SK-N-MC (cell line): ENCODE data around the gene ZNF554.
"Not testable (repeated sequence)": the region's sequence is repeated elsewhere in the genome, so short reads cannot be mapped to it uniquely, and the experiment has no call there.

Experiments used
- DNase-seq: peaks from one replicate; pipeline ENCODE4 v3.0.0-alpha.2; 2011; ENCODE audit warnings: low read depth, low spot score
- H3K27ac ChIP-seq: fragments of 200-600 bp; sonication (generic); 2 replicates; pipeline ENCODE4 v1.5.1; 2016; ENCODE audit warnings: mixed run types
- H3K36me3 ChIP-seq: fragments of 200-600 bp; sonication (generic); 2 replicates; pipeline ENCODE4 v1.6.1; 2017; ENCODE audit warnings: antibody characterized with exemption, low read length, mixed read lengths; ENCODE audit not compliant: insufficient read depth
- H3K4me3 ChIP-seq: fragments of 200-600 bp; sonication (generic); 2 replicates; pipeline ENCODE4 v1.5.1; 2016
- H3K9ac ChIP-seq: fragments of 200-600 bp; sonication (generic); 2 replicates; pipeline ENCODE4 v1.8.0; 2017; ENCODE audit warnings: mixed run types, mixed read lengths; ENCODE audit not compliant: insufficient read length
- H3K9me3 ChIP-seq: fragments of 200-600 bp; sonication (generic); 2 replicates; pipeline ENCODE4 v1.6.1; 2017; ENCODE audit warnings: low read depth, mild to moderate bottlenecking, antibody characterized with exemption, low read length, moderate library complexity, mixed read lengths
- EZH2 ChIP-seq: fragments of 200-600 bp; sonication (generic); IDR thresholded peaks from one replicate; pipeline ENCODE4 v1.6.1; 2017; ENCODE audit warnings: antibody characterized with exemption
- FOXP2 ChIP-seq: optimal IDR thresholded peaks from 2 replicates; pipeline ENCODE3; 2011; ENCODE audit warnings: mild to moderate bottlenecking, moderate library complexity; ENCODE audit not compliant: insufficient read depth; ENCODE audit errors: extremely low read length, control extremely low read depth
- POLR2AphosphoS5 ChIP-seq: IDR thresholded peaks from 2 replicates; pipeline ENCODE4 v1.6.1; 2012; ENCODE audit warnings: mild to moderate bottlenecking, low read depth, low read length, borderline replicate concordance

Gene ZNF554

GRCh38 chr19:2787115-2787514, 32.6 kb upstream of the ZNF554 start:
- Histone ChIP-seq H3K27ac (no peak overlapping the region), H3K9me3 (no peaks in the 10 kb centered on the region), H3K4me3 (no peak overlapping the region), H3K9ac (peak overlapping the region; percentile 33), H3K36me3 (peaks cover 28% of the 10 kb centered on the region; the same call in 1 of the 2 replicates)
- no peak for TF ChIP-seq EZH2
- no peak for TF ChIP-seq FOXP2
- no peak for TF ChIP-seq POLR2AphosphoS5
- no peak for DNase-seq

- TF ChIP-seq POLR2AphosphoS5: no peak
- no peak for TF ChIP-seq FOXP2
- no peak for TF ChIP-seq EZH2
- Histone ChIP-seq H3K27ac (no peak overlapping the region), H3K9ac (no peak overlapping the region), H3K36me3 (peaks cover 35% of the 10 kb centered on the region; the same call in 1 of the 2 replicates), H3K4me3 (no peak overlapping the region), H3K9me3 (no peaks in the 10 kb centered on the region)
- DNase-seq: no peak
Observed at GRCh38 chr19:2788237-2788636, 31.4 kb upstream of the ZNF554 start.

- Histone ChIP-seq H3K27ac (no peak overlapping the region), H3K9me3 (no peaks in the 10 kb centered on the region), H3K4me3 (no peak overlapping the region), H3K9ac (no peak overlapping the region), H3K36me3 (peaks cover 46% of the 10 kb centered on the region; the same call in 1 of the 2 replicates)
- TF ChIP-seq POLR2AphosphoS5 (no peak), FOXP2 (no peak), EZH2 (no peak)
- DNase-seq: no peak
Observed at GRCh38 chr19:2790194-2790556, 29.5 kb upstream of the ZNF554 start.

GRCh38 chr19:2790557-2791271, 29.0 kb upstream of the ZNF554 start:
- DNase-seq: no peak
- H3K27ac ChIP-seq: no peak overlapping the region
- no peak for TF ChIP-seq POLR2AphosphoS5
- TF ChIP-seq FOXP2: no peak
- no peak for TF ChIP-seq EZH2
- H3K36me3 ChIP-seq: peaks cover 49% of the 10 kb centered on the region; the same call in 1 of the 2 replicates
- H3K9me3 ChIP-seq: no peaks in the 10 kb centered on the region
- no peak overlapping the region for H3K9ac ChIP-seq
- no peak overlapping the region for H3K4me3 ChIP-seq

GRCh38 chr19:2791440-2791839, 28.2 kb upstream of the ZNF554 start:
- H3K9ac ChIP-seq: no peak overlapping the region
- DNase-seq: no peak
- no peak overlapping the region for H3K27ac ChIP-seq
- TF ChIP-seq FOXP2 (no peak), EZH2 (no peak), POLR2AphosphoS5 (no peak)
- no peaks in the 10 kb centered on the region for H3K9me3 ChIP-seq
- H3K36me3 ChIP-seq: peaks cover 57% of the 10 kb centered on the region; the same call in 1 of the 2 replicates
- no peak overlapping the region for H3K4me3 ChIP-seq

GRCh38 chr19:2791876-2792275, 27.8 kb upstream of the ZNF554 start:
- H3K27ac ChIP-seq: no peak overlapping the region
- H3K9me3 ChIP-seq: no peaks in the 10 kb centered on the region
- H3K4me3 ChIP-seq: no peak overlapping the region
- H3K36me3 ChIP-seq: peaks cover 59% of the 10 kb centered on the region; the same call in 1 of the 2 replicates
- no peak overlapping the region for H3K9ac ChIP-seq
- DNase-seq: no peak
- no peak for TF ChIP-seq FOXP2
- no peak for TF ChIP-seq EZH2
- TF ChIP-seq POLR2AphosphoS5: no peak

- not testable (repeated sequence) for H3K27ac ChIP-seq, H3K9ac ChIP-seq
Observed at GRCh38 chr19:2792666-2793065, 27.0 kb upstream of the ZNF554 start.

GRCh38 chr19:2793126-2793525, 26.5 kb upstream of the ZNF554 start:
- Histone ChIP-seq H3K36me3 (peaks cover 55% of the 10 kb centered on the region; the same call in 1 of the 2 replicates), H3K27ac (no peak overlapping the region), H3K9ac (no peak overlapping the region), H3K4me3 (no peak overlapping the region), H3K9me3 (no peaks in the 10 kb centered on the region)
- TF ChIP-seq EZH2 (no peak), POLR2AphosphoS5 (no peak), FOXP2 (no peak)
- DNase-seq: no peak

More at GRCh38 chr19:2792666-2793065, 27.0 kb upstream of the ZNF554 start:
- not testable (repeated sequence) for DNase-seq, H3K9me3 ChIP-seq, H3K4me3 ChIP-seq
- peaks cover 60% of the 10 kb centered on the region; the same call in 1 of the 2 replicates for H3K36me3 ChIP-seq

- H3K9me3 ChIP-seq: no peaks in the 10 kb centered on the region
- H3K9ac ChIP-seq: no peak overlapping the region
- peaks cover 58% of the 10 kb centered on the region; the same call in 1 of the 2 replicates for H3K36me3 ChIP-seq
- H3K4me3 ChIP-seq: no peak overlapping the region
- no peak overlapping the region for H3K27ac ChIP-seq
- no peak for DNase-seq
- TF ChIP-seq POLR2AphosphoS5: no peak
- no peak for TF ChIP-seq FOXP2
- no peak for TF ChIP-seq EZH2
Observed at GRCh38 chr19:2793577-2793976, 26.1 kb upstream of the ZNF554 start.
